ENCODE measurements around the gene PSMC3IP.

The PSMC3IP gene

GRCh38 chr17:42538482-42538881 lies 39.0 kb downstream of the PSMC3IP start:
- no peak overlapping the region for H2BK15ac ChIP-seq (ENCODE audit: low read length)
- no peak overlapping the region for H2BK120ac ChIP-seq (ENCODE audit: low read depth, low read length)
- peak overlapping the region; percentile 32 for H2AK5ac ChIP-seq (ENCODE audit: low read depth, low read length)
- no peak overlapping the region for H3K4me2 ChIP-seq (ENCODE audit: insufficient read depth, low read length, poor library complexity, severe bottlenecking)
- no peak for DNase-seq (ENCODE audit: low spot score)
- H3K79me1 ChIP-seq (ENCODE audit: low read depth, low read length) = peaks cover 4% of the 10 kb centered on the region
- no peak overlapping the region for H4K8ac ChIP-seq (ENCODE audit: low read depth, low read length)
- H3K4me1 ChIP-seq (ENCODE audit: control insufficient read depth in 2 of 2, insufficient read depth in 1 of 2, low read depth in 1 of 2, low read length in 2 of 2) = peaks cover 13 to 21% of the 10 kb centered on the region in 2 donors
- no peak overlapping the region for H3K18ac ChIP-seq (ENCODE audit: low read length)
- no peak overlapping the region for H2BK12ac ChIP-seq (ENCODE audit: low read length)
- H3K9ac ChIP-seq (ENCODE audit: low read depth, low read length, poor library complexity) = no peak overlapping the region
- H3K36me3 ChIP-seq (replicated peaks in 1 of 2; ENCODE audit: control insufficient read depth in 2 of 2, insufficient read depth in 2 of 2, low read length in 2 of 2) = peaks cover 12 to 38% of the 10 kb centered on the region in 2 donors
- H3K27me3 ChIP-seq (ENCODE audit: control insufficient read depth in 3 of 3, insufficient read depth in 3 of 3, low read depth in 1 of 3, low read length in 3 of 3) = peaks cover 0 to 1% (median 0%) of the 10 kb centered on the region in 3 experiments
- H3K4ac ChIP-seq (ENCODE audit: low read length) = no peak overlapping the region
- H3K27ac ChIP-seq (replicated peaks; ENCODE audit: low read length) = no peak overlapping the region
- H3K4me3 ChIP-seq (ENCODE audit: low read length in 2 of 2) = no peak overlapping the region
- WGBS, 2 donors (ENCODE audit: extremely low coverage in 2 of 2, insufficient read length in 2 of 2, insufficient replicate concordance in 1 of 2) = no CpG with 5 or more reads among the region's 14 CpGs
- H2BK5ac ChIP-seq (ENCODE audit: low read length) = no peak overlapping the region
- H3K23ac ChIP-seq (ENCODE audit: low read depth, low read length, poor library complexity) = no peak overlapping the region
- H4K91ac ChIP-seq (ENCODE audit: low read depth, low read length, poor library complexity) = no peak overlapping the region
- no peaks in the 10 kb centered on the region for H3K9me3 ChIP-seq (replicated peaks in 1 of 2; ENCODE audit: control insufficient read depth in 2 of 2, insufficient read depth in 1 of 2, low read depth in 1 of 2, low read length in 2 of 2)
- no peak overlapping the region for H2AFZ ChIP-seq (ENCODE audit: low read length)
- no peak overlapping the region for H3K14ac ChIP-seq (ENCODE audit: low read length)

GRCh38 chr17:42537826-42538451 lies 39.6 kb downstream of the PSMC3IP start:
- no peak overlapping the region for H2AFZ ChIP-seq (ENCODE audit: low read length)
- no peak overlapping the region for H3K9ac ChIP-seq (ENCODE audit: low read depth, low read length, poor library complexity)
- H3K79me1 ChIP-seq (ENCODE audit: low read depth, low read length) = peaks cover 4% of the 10 kb centered on the region
- H2AK5ac ChIP-seq (ENCODE audit: low read depth, low read length) = peak overlapping the region; percentile 32
- no peak overlapping the region for H3K23ac ChIP-seq (ENCODE audit: low read depth, low read length, poor library complexity)
- DNase-seq (ENCODE audit: low spot score) = no peak
- no peak overlapping the region for H4K8ac ChIP-seq (ENCODE audit: low read depth, low read length)
- no peak overlapping the region for H2BK5ac ChIP-seq (ENCODE audit: low read length)
- no peaks in the 10 kb centered on the region for H3K9me3 ChIP-seq (replicated peaks in 1 of 2; ENCODE audit: control insufficient read depth in 2 of 2, insufficient read depth in 1 of 2, low read depth in 1 of 2, low read length in 2 of 2)
- H3K14ac ChIP-seq (ENCODE audit: low read length) = no peak overlapping the region
- H3K36me3 ChIP-seq (replicated peaks in 1 of 2; ENCODE audit: control insufficient read depth in 2 of 2, insufficient read depth in 2 of 2, low read length in 2 of 2) = peaks cover 7 to 33% of the 10 kb centered on the region in 2 donors
- WGBS, 2 donors (ENCODE audit: extremely low coverage in 2 of 2, insufficient read length in 2 of 2, insufficient replicate concordance in 1 of 2) = no CpG with 5 or more reads among the region's 5 CpGs
- H3K4ac ChIP-seq (ENCODE audit: low read length) = no peak overlapping the region
- no peak overlapping the region for H2BK120ac ChIP-seq (ENCODE audit: low read depth, low read length)
- no peak overlapping the region for H2BK15ac ChIP-seq (ENCODE audit: low read length)
- H3K27ac ChIP-seq (replicated peaks; ENCODE audit: low read length) = no peak overlapping the region
- H3K27me3 ChIP-seq (ENCODE audit: control insufficient read depth in 3 of 3, insufficient read depth in 3 of 3, low read depth in 1 of 3, low read length in 3 of 3) = peaks cover 0 to 1% (median 0%) of the 10 kb centered on the region in 3 experiments
- no peak overlapping the region for H3K18ac ChIP-seq (ENCODE audit: low read length)
- no peak overlapping the region for H2BK12ac ChIP-seq (ENCODE audit: low read length)
- H3K4me1 ChIP-seq (ENCODE audit: control insufficient read depth in 2 of 2, insufficient read depth in 1 of 2, low read depth in 1 of 2, low read length in 2 of 2) = peaks cover 13 to 21% of the 10 kb centered on the region in 2 donors
- no peak overlapping the region for H3K4me2 ChIP-seq (ENCODE audit: insufficient read depth, low read length, poor library complexity, severe bottlenecking)
- H4K91ac ChIP-seq (ENCODE audit: low read depth, low read length, poor library complexity) = no peak overlapping the region
- H3K4me3 ChIP-seq (ENCODE audit: low read length in 2 of 2) = no peak overlapping the region

GRCh38 chr17:42537156-42537805 lies 40.2 kb downstream of the PSMC3IP start:
- H4K91ac ChIP-seq (ENCODE audit: low read depth, low read length, poor library complexity) = no peak overlapping the region
- H3K27ac ChIP-seq (replicated peaks; ENCODE audit: low read length) = no peak overlapping the region
- no CpG with 5 or more reads among the region's 31 CpGs for WGBS, 2 donors (ENCODE audit: extremely low coverage in 2 of 2, insufficient read length in 2 of 2, insufficient replicate concordance in 1 of 2)
- no peak overlapping the region for H3K23ac ChIP-seq (ENCODE audit: low read depth, low read length, poor library complexity)
- no peak overlapping the region for H2AK5ac ChIP-seq (ENCODE audit: low read depth, low read length)
- H2BK5ac ChIP-seq (ENCODE audit: low read length) = no peak overlapping the region
- no peak for DNase-seq (ENCODE audit: low spot score)
- H3K4me2 ChIP-seq (ENCODE audit: insufficient read depth, low read length, poor library complexity, severe bottlenecking) = peak overlapping the region; percentile 85
- H3K14ac ChIP-seq (ENCODE audit: low read length) = peak overlapping the region; percentile 14
- H3K27me3 ChIP-seq (ENCODE audit: control insufficient read depth in 3 of 3, insufficient read depth in 3 of 3, low read depth in 1 of 3, low read length in 3 of 3) = peaks cover 0 to 1% (median 0%) of the 10 kb centered on the region in 3 experiments
- peaks cover 13 to 21% of the 10 kb centered on the region in 2 donors for H3K4me1 ChIP-seq (ENCODE audit: control insufficient read depth in 2 of 2, insufficient read depth in 1 of 2, low read depth in 1 of 2, low read length in 2 of 2)
- no peak overlapping the region for H4K8ac ChIP-seq (ENCODE audit: low read depth, low read length)
- peak overlapping the region; percentile 97 for H3K9ac ChIP-seq (ENCODE audit: low read depth, low read length, poor library complexity)
- no peak overlapping the region for H2BK15ac ChIP-seq (ENCODE audit: low read length)
- peaks cover 4% of the 10 kb centered on the region for H3K79me1 ChIP-seq (ENCODE audit: low read depth, low read length)
- H2BK120ac ChIP-seq (ENCODE audit: low read depth, low read length) = no peak overlapping the region
- no peak overlapping the region for H3K18ac ChIP-seq (ENCODE audit: low read length)
- peak overlapping the region; percentile 73 to 90 for H3K4me3 ChIP-seq (ENCODE audit: low read length in 2 of 2)
- H3K4ac ChIP-seq (ENCODE audit: low read length) = no peak overlapping the region
- H3K36me3 ChIP-seq (replicated peaks in 1 of 2; ENCODE audit: control insufficient read depth in 2 of 2, insufficient read depth in 2 of 2, low read length in 2 of 2) = peaks cover 5 to 29% of the 10 kb centered on the region in 2 donors
- H3K9me3 ChIP-seq (replicated peaks in 1 of 2; ENCODE audit: control insufficient read depth in 2 of 2, insufficient read depth in 1 of 2, low read depth in 1 of 2, low read length in 2 of 2) = no peaks in the 10 kb centered on the region
- no peak overlapping the region for H2BK12ac ChIP-seq (ENCODE audit: low read length)
- peak overlapping the region; percentile 87 for H2AFZ ChIP-seq (ENCODE audit: low read length)

GRCh38 chr17:42536372-42537155 lies 41.0 kb downstream of the PSMC3IP start:
- no peak overlapping the region for H2BK15ac ChIP-seq (ENCODE audit: low read length)
- no peak overlapping the region for H4K91ac ChIP-seq (ENCODE audit: low read depth, low read length, poor library complexity)
- H3K9ac ChIP-seq (ENCODE audit: low read depth, low read length, poor library complexity) = peak overlapping the region; percentile 97
- H2BK12ac ChIP-seq (ENCODE audit: low read length) = no peak overlapping the region
- H3K4me2 ChIP-seq (ENCODE audit: insufficient read depth, low read length, poor library complexity, severe bottlenecking) = peak overlapping the region; percentile 85
- H3K4me1 ChIP-seq (ENCODE audit: control insufficient read depth in 2 of 2, insufficient read depth in 1 of 2, low read depth in 1 of 2, low read length in 2 of 2) = peaks cover 13 to 21% of the 10 kb centered on the region in 2 donors
- no peak overlapping the region for H2BK120ac ChIP-seq (ENCODE audit: low read depth, low read length)
- peaks cover 4% of the 10 kb centered on the region for H3K79me1 ChIP-seq (ENCODE audit: low read depth, low read length)
- peak overlapping the region; percentile 90 for H3K18ac ChIP-seq (ENCODE audit: low read length)
- DNase-seq (ENCODE audit: low spot score) = no peak
- peaks cover 4 to 24% of the 10 kb centered on the region in 2 donors for H3K36me3 ChIP-seq (replicated peaks in 1 of 2; ENCODE audit: control insufficient read depth in 2 of 2, insufficient read depth in 2 of 2, low read length in 2 of 2)
- H2BK5ac ChIP-seq (ENCODE audit: low read length) = no peak overlapping the region
- peak overlapping the region; percentile 73 to 90 for H3K4me3 ChIP-seq (ENCODE audit: low read length in 2 of 2)
- peaks cover 0 to 1% (median 0%) of the 10 kb centered on the region in 3 experiments for H3K27me3 ChIP-seq (ENCODE audit: control insufficient read depth in 3 of 3, insufficient read depth in 3 of 3, low read depth in 1 of 3, low read length in 3 of 3)
- peak overlapping the region; percentile 28 for H3K14ac ChIP-seq (ENCODE audit: low read length)
- H3K27ac ChIP-seq (replicated peaks; ENCODE audit: low read length) = peak overlapping the region; percentile 49
- no peaks in the 10 kb centered on the region for H3K9me3 ChIP-seq (replicated peaks in 1 of 2; ENCODE audit: control insufficient read depth in 2 of 2, insufficient read depth in 1 of 2, low read depth in 1 of 2, low read length in 2 of 2)
- no peak overlapping the region for H4K8ac ChIP-seq (ENCODE audit: low read depth, low read length)
- H3K4ac ChIP-seq (ENCODE audit: low read length) = peak overlapping the region; percentile 14
- no peak overlapping the region for H2AK5ac ChIP-seq (ENCODE audit: low read depth, low read length)
- no peak overlapping the region for H3K23ac ChIP-seq (ENCODE audit: low read depth, low read length, poor library complexity)
- WGBS, 2 donors (ENCODE audit: extremely low coverage in 2 of 2, insufficient read length in 2 of 2, insufficient replicate concordance in 1 of 2) = no CpG with 5 or more reads among the region's 65 CpGs
- peak overlapping the region; percentile 87 for H2AFZ ChIP-seq (ENCODE audit: low read length)
